Measurements from ENCODE around the gene NCOA7.

The NCOA7 gene

DNA sequence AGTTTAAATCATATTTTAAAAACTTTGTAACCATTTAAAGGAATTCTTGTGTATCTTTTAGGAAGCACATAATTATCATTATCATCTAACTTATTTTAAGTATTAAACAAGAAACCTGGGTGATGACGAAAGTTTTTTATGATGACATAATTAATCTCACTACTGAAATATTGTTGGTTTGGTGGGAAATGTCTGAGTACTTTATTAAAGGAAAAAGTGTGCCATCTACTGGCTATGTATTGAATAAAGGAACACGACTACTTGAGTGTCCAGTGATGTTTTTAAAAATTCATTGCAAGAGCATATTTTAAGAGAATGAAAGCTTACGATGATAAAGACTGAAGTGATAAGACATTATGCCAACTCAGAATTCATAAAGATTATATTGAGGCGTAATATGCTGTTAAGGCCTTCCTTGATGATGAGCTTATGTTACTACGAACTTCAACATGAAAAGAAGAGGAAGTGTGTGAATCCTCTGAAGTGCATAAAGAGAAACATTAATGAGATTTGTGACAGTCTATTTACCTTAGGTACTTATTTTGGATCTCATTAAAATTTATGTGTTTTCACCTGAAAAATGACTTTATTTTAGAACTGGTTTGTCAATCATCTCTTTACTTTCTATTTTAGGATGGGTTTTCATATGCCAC, 183.6 kb downstream of the NCOA7 start:
- no peak for DNase-seq (ENCODE audit: low read depth in 2 of 2)

DNA sequence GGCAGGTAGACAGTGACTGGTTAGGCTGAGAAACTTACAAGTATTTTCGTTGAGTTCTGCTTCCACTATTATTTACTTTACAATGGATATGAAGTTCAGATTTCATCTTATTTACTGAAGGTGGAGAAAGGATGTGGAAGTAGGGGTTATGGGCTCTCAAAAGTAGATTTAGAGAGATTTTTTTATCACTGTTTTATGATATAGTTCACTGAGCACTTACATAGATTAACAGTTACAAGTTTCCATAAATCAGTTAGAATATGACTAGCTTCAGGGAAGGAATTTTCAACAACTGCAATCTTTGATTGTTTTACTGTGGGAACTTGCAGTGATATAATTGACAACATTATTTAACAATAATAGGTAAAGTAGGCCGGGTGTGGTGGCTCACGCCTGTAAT, 188.3 kb downstream of the NCOA7 start:
- DNase-seq (ENCODE audit: low read depth in 2 of 2): no peak

All from stimulated activated CD4-positive, alpha-beta T cell treated with anti-CD3 and anti-CD28 coated beads, Interleukin-4, amount 100 ng/mL, for 48 hours (primary cell).